ENCODE measurements around the gene CAMK2B.

The CAMK2B gene

GRCh38 chr7:44219371-44220045 lies 105.9 kb downstream of the CAMK2B start:
- peaks cover 36% of the 10 kb centered on the region for H3K27me3 ChIP-seq (replicated peaks; ENCODE audit: insufficient read depth, low read length)
- H3K4me1 ChIP-seq (ENCODE audit: low read length), result no peaks in the 10 kb centered on the region
- H3K4me3 ChIP-seq (ENCODE audit: low read length), result no peak overlapping the region

GRCh38 chr7:44218418-44219201 lies 106.8 kb downstream of the CAMK2B start:
- Histone ChIP-seq H3K4me2 (ENCODE audit: low read depth, low read length) (no peak overlapping the region), H3K36me3 (replicated peaks; ENCODE audit: insufficient read depth, low read length) (no peaks in the 10 kb centered on the region), H2AFZ (ENCODE audit: low read length) (no peak overlapping the region), H3K9me2 (replicated peaks; ENCODE audit: insufficient read depth, low read length) (no peaks in the 10 kb centered on the region), H4K20me1 (ENCODE audit: insufficient read depth, low read length) (no peaks in the 10 kb centered on the region), H3K9me3 (replicated peaks; ENCODE audit: insufficient read depth, low read length) (no peaks in the 10 kb centered on the region), H3F3A (ENCODE audit: insufficient read depth, low read length) (no peaks in the 10 kb centered on the region), H3K4me1 (ENCODE audit: low read length) (no peaks in the 10 kb centered on the region), H3K9ac (ENCODE audit: low read length) (no peak overlapping the region), H3K27me3 (replicated peaks; ENCODE audit: insufficient read depth, low read length) (peaks cover 27% of the 10 kb centered on the region), H3K4me3 (ENCODE audit: low read length) (no peak overlapping the region), H3K79me2 (ENCODE audit: low read length) (no peaks in the 10 kb centered on the region), H3K27ac (ENCODE audit: low read length) (no peak overlapping the region)
- TF ChIP-seq EZH2 (optimal IDR thresholded peaks at IDR 0.05; ENCODE audit: low read depth, low read length), result no peak
- TF ChIP-seq, protein P1, sequence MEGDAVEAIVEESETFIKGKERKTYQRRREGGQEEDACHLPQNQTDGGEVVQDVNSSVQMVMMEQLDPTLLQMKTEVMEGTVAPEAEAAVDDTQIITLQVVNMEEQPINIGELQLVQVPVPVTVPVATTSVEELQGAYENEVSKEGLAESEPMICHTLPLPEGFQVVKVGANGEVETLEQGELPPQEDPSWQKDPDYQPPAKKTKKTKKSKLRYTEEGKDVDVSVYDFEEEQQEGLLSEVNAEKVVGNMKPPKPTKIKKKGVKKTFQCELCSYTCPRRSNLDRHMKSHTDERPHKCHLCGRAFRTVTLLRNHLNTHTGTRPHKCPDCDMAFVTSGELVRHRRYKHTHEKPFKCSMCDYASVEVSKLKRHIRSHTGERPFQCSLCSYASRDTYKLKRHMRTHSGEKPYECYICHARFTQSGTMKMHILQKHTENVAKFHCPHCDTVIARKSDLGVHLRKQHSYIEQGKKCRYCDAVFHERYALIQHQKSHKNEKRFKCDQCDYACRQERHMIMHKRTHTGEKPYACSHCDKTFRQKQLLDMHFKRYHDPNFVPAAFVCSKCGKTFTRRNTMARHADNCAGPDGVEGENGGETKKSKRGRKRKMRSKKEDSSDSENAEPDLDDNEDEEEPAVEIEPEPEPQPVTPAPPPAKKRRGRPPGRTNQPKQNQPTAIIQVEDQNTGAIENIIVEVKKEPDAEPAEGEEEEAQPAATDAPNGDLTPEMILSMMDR (IDR thresholded peaks at IDR 0.05; ENCODE audit: low read length), result no peak
- TF ChIP-seq EZH2phosphoT487 (IDR thresholded peaks at IDR 0.05; ENCODE audit: low read length), result no peak
- DNase-seq, result no peak

More at GRCh38 chr7:44219371-44220045, 105.9 kb downstream of the CAMK2B start:
- H3K9ac ChIP-seq (ENCODE audit: low read length), result no peak overlapping the region
- H3K27ac ChIP-seq (ENCODE audit: low read length), result no peak overlapping the region
- no peaks in the 10 kb centered on the region for H3F3A ChIP-seq (ENCODE audit: insufficient read depth, low read length)
- H4K20me1 ChIP-seq (ENCODE audit: insufficient read depth, low read length), result no peaks in the 10 kb centered on the region
- H2AFZ ChIP-seq (ENCODE audit: low read length), result no peak overlapping the region
- H3K9me3 ChIP-seq (replicated peaks; ENCODE audit: insufficient read depth, low read length), result no peaks in the 10 kb centered on the region
- H3K9me2 ChIP-seq (replicated peaks; ENCODE audit: insufficient read depth, low read length), result no peaks in the 10 kb centered on the region
- H3K36me3 ChIP-seq (replicated peaks; ENCODE audit: insufficient read depth, low read length), result no peaks in the 10 kb centered on the region
- DNase-seq, result no peak
- no peaks in the 10 kb centered on the region for H3K79me2 ChIP-seq (ENCODE audit: low read length)
- no peak overlapping the region for H3K4me2 ChIP-seq (ENCODE audit: low read depth, low read length)
- TF ChIP-seq EZH2 (optimal IDR thresholded peaks at IDR 0.05; ENCODE audit: low read depth, low read length) (no peak), EZH2phosphoT487 (IDR thresholded peaks at IDR 0.05; ENCODE audit: low read length) (no peak)
- TF ChIP-seq, protein P1 (IDR thresholded peaks at IDR 0.05; ENCODE audit: low read length), result no peak

GRCh38 chr7:44217852-44218402 lies 107.5 kb downstream of the CAMK2B start:
- Histone ChIP-seq H3K79me2 (ENCODE audit: low read length) (no peaks in the 10 kb centered on the region), H3K36me3 (replicated peaks; ENCODE audit: insufficient read depth, low read length) (no peaks in the 10 kb centered on the region), H3K27me3 (replicated peaks; ENCODE audit: insufficient read depth, low read length) (peaks cover 23% of the 10 kb centered on the region), H3K27ac (ENCODE audit: low read length) (no peak overlapping the region), H3K4me2 (ENCODE audit: low read depth, low read length) (no peak overlapping the region), H4K20me1 (ENCODE audit: insufficient read depth, low read length) (no peaks in the 10 kb centered on the region), H3K4me3 (ENCODE audit: low read length) (no peak overlapping the region), H3K9me3 (replicated peaks; ENCODE audit: insufficient read depth, low read length) (no peaks in the 10 kb centered on the region), H3K9ac (ENCODE audit: low read length) (no peak overlapping the region), H3K4me1 (ENCODE audit: low read length) (no peaks in the 10 kb centered on the region), H3K9me2 (replicated peaks; ENCODE audit: insufficient read depth, low read length) (no peaks in the 10 kb centered on the region), H3F3A (ENCODE audit: insufficient read depth, low read length) (no peaks in the 10 kb centered on the region), H2AFZ (ENCODE audit: low read length) (no peak overlapping the region)
- no peak for DNase-seq
- TF ChIP-seq EZH2 (optimal IDR thresholded peaks at IDR 0.05; ENCODE audit: low read depth, low read length) (no peak), EZH2phosphoT487 (IDR thresholded peaks at IDR 0.05; ENCODE audit: low read length) (no peak)
- TF ChIP-seq, protein P1 (IDR thresholded peaks at IDR 0.05; ENCODE audit: low read length), result no peak

Measured in MM.1S (cell line).